Stimulated activated naive CD4-positive, alpha-beta T cell (primary cell): ENCODE results near the gene MCAM.

Experiments used
- DNase-seq, 6 experiments: peaks; one replicate each; lab custom pipeline; 2025; lab: John Stamatoyannopoulos, UW

Gene MCAM, protein sequence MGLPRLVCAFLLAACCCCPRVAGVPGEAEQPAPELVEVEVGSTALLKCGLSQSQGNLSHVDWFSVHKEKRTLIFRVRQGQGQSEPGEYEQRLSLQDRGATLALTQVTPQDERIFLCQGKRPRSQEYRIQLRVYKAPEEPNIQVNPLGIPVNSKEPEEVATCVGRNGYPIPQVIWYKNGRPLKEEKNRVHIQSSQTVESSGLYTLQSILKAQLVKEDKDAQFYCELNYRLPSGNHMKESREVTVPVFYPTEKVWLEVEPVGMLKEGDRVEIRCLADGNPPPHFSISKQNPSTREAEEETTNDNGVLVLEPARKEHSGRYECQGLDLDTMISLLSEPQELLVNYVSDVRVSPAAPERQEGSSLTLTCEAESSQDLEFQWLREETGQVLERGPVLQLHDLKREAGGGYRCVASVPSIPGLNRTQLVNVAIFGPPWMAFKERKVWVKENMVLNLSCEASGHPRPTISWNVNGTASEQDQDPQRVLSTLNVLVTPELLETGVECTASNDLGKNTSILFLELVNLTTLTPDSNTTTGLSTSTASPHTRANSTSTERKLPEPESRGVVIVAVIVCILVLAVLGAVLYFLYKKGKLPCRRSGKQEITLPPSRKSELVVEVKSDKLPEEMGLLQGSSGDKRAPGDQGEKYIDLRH

DNA sequence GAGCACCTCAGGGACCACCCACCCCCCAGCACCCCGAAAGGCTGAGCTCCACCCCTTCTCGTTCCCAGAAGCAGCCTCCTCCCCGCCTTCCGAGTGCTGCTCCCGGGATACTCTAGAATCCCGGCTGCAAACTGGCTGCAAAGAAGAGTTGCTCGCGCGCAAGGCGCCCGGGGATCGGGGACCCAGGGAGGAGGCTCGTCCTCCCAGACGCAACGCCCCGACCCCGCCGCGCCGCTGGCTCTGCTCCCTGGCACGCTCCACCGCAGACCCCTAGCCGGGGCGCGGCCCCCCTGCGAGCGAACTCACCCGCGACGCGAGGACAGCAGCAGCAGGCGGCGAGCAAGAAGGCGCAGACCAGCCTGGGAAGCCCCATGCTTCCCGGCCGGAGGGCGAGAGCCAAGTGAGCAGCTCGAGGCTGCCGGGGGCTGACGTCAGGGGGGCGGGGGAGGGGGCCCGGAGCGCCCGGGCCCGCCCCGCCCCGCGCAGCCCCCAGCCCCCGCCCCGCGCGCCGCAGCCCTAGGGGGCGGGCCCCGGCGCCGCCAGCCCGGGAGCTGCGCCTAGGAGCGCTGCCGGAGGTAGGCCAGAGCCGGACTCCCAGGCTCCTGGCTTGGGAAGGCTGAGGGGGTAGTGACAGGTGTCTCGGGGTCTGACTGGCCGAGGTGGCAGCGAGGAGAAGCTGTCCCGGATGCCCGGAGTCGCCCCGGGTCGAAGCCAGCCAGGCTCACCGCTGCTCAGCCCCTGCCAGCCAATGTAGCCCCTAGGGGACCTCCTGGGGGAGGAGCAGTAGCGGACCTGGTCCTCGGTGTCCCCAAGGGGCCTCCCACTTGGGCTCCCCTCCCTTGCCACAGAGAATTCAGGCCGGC, at the start of gene MCAM:
MCAM (minus strand) TSS at position 402 of the 863 bp plus-strand sequence; CDS start at position 373, 29 bp downstream.
- DNase-seq = peak in 5 of 6 experiments; percentile 13 to 27 (median 23)

DNA sequence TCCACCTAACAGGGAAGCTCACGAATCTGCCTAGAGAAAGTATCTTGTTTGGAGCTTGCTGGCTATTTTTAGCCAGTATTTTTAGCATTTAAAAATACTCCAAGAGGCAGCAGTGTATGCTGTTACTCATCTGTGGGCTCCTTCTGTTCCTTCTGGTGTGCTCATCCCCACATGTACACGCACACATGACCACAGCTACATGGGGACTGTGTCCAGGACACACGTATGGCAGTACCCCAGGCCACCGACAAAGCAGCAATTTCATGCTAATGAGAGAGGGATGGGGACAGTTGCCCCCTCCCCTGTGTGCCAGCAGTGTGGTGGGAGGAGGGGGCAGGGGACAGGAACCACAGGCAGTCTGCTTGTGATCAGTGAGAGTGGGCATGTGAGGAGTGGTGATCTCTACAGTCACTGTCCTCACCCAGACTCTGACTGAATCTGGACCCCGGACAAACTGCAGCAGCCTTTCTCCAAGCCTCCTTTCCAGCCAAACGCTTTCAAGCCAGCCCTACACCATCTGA, 48.2 kb upstream of the MCAM start:
- no peak for DNase-seq

DNA sequence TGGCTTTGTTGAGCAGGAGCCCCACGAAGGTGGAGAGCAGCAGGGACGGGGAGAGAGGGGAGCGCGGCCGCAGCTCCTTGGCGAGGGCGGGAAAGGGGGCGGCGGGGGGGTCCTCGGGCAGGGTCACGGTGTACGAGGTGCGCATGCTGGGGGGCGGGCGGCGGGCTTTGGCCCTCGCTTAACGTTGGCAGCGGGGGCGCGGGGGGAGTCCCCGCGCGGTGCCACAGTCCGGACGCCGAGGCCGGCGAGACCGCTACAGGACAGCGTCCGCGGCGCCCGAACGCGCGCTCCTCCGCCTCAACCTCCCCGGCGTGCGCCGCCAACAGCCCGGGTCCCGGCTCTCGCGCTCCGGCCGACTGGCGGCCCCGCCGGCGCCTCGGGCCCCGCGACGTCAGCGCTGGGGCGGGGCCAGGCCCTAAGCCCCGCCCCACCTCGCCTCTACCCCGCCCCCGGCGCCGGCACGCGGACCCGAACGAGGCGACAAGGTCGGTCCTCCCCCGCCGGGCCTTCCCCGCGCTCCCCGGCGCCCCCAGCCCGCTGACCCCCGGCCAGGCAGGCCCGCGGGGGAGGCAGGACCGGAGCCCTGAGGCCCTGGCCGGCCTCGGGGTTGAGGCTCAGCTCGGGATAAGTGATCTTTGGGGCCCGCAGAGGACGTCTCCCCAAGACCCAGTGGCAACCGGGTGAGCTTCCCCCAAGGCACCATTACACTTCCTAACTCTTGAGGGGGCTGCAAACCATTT, 47.1 kb upstream of the MCAM start:
- DNase-seq = peak in 5 of 6 experiments; percentile 31 to 53 (median 44)

DNA sequence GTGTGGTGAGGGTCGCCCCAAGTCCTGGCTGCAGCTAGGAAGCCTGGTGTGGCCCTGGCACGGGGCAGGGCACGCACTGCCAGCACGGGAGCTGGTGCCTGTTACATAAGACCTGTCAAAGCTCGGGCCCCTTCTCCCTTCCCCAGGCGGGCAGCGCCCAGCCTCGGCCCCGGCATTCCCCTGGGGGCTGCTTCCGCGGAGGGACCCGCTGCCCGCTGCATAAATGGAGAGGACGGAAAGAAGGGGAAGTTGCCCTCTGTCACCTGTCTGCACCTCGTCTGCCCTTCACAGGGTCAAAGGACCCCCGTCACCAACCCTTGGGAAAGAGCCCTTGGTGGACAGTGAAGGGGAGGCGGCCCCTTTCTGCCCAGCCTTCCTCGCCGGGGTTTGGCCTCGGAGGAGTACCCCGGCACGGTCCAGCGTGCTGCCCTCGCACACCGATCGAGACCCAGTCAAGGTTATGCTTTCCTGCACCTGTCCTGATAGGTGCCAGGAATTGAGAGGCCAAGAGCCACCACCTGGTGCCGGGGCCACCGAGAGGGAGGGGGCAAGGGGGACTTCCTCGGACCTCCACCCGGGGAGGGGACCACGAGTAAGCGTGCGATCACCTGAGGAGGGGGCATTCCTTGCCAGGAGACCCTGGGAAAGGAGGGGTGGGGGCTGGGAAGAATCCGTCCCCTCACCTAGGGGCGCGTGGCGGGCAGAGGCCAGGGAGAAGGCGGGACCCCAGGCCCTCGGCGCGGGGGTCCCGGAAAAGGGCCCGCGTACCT, 46.3 kb upstream of the MCAM start:
- DNase-seq = no peak

DNA sequence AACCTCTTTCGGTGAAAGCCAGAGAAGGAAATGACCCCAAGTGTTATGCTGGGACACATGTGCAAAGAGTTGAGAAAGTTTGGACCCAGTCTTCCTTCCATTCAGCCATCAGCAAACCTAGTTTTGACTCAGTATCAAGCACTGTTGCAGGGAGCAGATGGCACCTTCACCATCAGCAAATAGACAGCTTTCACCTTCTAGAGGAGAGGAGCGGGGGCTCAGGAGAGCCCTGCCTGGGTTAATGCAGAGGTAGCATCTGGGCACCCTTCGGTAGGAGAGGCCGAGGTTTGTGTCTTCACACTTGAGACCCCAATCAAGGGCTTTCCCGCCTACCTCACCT, 45.8 kb upstream of the MCAM start:
- no peak for DNase-seq

DNA sequence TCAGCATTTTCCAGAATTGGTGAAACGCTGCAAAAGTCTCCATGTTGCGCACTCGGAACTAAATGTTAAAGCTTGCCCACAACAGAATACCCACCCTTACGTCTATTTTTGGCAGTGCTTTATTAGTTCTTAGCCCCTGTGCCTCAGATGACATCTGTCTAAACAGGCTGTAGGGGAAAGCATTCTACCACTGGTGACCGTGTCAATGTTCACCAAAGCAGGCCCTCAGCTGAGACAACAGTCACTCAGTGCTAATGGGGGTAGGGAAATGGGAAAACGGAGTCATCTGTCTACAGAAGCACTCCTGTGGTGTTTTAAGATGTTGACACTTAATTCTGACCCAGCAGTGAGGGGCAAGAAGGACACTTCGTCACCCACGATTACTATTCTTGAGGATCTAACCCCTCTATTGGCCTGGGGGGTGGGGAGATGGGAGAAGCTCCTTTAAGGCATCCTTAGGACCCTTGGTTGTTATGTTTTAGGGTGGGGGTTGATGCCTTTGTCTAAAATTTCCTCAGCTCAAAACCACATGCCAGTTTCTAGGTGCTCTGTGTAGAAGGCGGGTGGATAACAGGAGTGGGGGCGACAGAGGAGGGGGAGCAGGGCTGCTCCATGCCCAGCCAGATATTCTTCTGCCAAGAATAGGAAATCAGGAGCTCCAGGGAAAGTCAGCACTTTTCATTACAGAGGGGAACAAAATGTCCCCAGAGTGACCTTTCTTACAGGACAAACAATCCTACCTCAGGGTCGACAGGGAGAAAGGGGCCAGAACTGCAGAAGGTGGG, 45.2 kb upstream of the MCAM start:
- DNase-seq = no peak

DNA sequence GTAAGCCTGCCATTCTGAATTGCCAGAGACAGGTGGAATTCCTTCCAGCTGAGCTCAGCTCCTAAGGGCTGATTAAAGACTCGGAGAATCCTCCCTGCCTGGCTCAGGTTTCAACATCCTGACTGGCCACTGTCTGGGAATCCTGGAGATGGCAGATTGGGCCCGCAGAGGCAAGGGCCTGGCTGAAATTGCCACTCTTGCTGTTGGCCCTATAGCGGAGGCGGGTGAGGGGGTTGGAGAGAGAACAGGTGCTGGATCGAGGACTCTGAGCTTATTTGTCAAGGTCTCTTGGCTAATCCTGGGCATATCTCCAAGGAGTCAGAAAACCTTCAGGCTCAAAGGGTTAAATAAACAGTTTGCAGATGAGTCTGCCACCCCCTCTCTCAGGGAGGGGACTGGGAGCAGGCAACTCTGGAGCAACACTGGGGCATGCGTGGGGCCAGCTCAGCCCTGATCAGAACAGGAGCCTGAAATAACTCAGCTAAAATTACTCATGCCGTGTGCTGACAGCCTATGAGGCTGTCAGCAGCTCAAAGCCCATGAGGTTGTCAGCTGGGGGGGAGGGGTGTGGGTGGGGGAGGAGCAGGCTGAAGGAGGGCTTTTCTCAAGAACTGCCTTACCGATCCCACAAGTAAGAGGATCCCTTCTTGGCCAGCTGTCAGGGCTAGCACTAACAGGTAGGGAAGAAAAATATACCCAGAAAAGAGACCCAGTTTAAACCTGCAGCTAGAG, 44.3 kb upstream of the MCAM start:
- no peak for DNase-seq

DNA sequence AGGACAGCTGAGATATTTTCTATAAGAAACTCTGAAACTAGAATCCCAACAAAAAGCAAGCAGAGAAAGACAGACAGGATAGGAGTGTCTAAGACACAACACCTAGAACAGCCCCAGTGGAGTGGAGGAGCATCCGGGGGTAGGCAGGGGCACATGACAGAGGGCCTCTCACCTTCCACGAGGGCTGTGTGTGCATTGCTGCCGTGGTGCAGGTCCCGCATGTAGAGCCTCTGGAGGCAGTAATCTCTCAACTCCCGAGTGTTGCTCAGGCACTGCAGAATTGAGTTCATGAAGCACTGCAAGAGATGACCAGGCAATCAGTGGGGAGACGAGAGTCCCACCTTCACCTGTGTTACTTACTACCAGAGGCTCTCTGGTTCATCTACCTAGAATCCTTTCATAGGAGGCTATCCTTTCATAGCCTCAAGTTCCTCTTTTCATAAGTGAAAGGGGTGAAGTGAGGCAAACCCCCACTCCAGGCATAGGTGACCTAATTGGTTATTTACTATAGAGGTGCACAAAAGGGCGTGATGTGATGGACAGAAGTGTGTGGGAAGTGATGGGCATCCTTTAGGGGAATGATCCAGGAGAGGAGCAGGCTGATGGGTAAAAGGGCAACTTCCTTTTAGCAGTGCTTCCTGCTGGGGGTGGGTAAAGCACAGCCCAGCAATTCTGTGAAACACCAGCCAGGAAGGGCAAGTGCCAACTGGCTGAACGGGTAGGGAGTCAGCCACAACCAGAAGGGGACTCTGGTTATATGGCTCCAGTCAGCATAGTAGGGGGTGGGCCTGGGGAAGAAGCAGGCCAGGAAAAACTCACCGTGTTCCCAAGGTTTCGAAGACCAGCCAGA, 42.7 kb upstream of the MCAM start:
- no peak for DNase-seq

DNA sequence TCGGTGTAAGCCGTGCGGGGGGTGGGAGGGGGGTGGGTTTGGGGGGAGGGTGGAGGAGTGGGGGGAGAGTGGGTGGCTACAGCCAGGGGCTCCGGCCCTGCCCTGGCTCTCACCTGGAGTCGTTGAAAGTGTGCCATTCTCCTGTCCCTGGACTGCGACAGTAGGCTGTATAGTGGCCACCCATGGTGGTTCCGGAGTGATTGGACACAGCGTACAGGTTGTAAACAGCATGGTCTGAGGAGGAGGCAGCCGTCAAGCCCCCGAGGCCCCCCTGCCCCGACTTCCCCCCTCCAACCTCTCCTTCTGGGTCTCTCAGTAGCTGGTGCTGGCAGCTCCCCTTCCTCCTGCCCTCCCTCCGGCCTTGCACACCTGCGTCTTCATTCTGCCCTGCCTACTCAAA, 40.1 kb upstream of the MCAM start:
- DNase-seq = no peak

DNA sequence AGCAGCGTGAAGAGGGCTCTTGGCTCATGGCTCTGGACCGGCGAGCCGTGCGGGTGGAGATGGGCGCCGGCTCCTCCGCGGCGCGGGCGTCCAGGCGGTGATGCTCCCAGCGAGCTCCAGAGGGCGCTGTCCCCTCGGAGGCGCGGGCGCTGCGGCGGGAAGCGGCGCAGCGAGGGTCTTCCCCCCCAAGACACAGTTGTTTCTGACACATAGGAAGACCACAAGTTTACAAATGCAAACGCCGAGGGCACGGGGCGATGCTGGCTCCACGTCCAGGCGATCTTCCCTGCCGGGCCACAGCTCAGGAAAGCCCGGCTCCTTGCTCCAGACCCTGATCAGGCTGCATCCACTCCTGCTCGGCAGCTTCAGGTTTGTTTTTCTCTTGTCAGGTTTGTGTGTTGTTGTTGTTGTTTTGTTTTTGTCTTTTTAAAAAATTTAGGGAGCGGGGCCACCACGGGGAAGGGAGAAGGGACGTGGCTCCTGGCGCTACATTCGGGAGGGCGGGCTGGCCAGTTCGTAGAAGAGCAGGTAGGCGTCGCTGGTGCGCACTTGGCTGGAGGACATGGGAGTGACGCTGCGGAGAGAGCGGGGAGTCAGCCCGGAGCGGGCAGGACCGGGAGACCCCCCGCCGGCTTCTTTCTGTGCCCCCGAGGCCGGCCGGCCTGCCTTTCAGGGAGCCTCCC, 39.6 kb upstream of the MCAM start:
- peak; percentile 35 to 81 (median 64) for DNase-seq

DNA sequence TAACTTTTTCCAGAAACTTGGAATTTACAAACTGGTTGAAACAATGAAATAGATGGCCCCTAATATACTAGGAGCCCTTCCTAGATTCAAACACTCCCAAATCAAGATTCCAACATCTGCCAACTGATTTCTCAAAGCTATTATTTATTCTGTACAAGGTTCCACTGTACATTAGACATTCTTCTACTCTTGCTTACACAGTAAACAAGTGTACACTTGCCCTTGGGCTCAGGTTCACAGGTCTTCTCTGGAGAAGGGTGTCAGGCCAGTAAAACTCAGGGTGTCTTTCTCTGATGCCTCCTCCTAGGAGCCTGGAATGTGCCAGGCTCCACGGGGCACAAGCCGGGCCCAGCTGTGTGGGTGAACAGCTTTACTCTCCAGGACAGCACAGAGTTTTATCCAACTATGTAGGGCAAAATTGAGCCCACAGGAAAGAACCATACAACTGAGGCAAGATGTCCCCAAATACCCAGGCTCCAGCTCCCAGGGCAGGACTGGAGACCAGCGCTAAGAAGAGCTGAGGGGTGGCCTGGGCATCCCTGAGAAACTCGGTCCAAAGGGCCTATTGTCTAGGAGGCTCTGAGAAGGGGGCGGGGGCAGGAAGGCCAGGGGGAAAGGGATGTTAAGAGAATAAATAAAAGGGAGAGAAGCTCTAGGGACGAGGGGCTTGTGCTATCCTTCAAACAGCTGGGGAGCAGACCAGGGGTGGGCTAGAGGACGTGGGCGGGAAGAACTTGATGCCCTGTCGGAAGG, 38.3 kb upstream of the MCAM start:
- DNase-seq = no peak

DNA sequence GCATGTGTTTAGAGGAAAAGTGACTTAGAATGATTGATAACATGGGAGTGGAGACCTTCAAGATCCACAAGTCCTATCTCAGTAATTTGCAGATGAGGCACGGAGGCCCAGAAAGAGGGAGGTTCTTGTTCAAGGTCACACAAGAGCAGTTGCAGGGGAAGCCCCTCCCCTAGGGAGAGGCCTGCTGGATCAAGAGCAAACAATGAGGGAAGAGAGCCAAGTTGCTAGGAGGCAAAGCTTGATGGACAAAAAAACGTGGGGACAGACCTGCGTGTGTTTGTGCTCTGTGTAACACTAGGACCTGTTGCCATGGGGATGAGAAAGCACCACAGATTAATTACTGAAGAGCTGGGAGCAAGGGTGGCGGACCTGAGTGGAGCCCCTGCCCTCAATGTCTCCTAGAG, 35.9 kb upstream of the MCAM start:
- DNase-seq = no peak

DNA sequence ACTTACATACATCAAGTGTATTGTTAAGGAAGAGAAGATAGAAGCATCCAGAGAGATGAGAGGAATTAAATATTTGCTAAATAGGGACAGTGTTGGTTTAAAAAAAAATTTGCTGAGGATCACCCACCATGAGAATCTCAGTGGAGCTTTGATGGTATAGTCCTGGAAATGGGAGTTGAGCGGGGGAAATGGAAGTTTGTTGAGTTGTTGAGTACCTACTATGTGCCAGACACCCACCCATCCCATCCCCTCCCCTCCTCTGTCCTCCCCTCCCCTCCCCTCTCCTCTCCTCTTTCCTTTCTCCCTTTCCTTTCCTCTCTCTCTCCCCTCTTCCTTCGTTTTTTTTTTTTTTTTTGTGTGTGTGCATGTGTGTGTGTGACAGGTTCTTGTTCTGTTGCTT, 34.3 kb upstream of the MCAM start:
- DNase-seq = no peak

DNA sequence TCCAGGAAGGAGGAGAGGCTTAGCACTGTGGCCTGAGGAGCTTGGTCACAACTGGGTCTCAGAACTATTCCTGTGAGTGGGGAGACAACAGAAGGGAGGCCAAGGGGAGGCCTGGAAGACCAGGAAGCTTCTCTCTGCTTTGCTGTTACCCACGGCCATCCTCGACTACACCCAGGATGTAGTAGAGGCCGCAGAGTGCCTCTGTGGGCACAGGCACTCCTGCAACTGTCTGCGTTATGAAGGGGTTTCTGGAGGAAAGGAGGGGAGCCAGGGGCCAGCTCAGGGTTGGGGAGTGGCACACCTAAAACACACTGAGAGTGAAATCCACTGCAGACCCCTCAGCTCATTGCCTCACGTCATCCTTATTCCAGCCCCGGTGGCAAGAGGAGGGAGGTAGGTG, 33.4 kb upstream of the MCAM start:
- DNase-seq = no peak

DNA sequence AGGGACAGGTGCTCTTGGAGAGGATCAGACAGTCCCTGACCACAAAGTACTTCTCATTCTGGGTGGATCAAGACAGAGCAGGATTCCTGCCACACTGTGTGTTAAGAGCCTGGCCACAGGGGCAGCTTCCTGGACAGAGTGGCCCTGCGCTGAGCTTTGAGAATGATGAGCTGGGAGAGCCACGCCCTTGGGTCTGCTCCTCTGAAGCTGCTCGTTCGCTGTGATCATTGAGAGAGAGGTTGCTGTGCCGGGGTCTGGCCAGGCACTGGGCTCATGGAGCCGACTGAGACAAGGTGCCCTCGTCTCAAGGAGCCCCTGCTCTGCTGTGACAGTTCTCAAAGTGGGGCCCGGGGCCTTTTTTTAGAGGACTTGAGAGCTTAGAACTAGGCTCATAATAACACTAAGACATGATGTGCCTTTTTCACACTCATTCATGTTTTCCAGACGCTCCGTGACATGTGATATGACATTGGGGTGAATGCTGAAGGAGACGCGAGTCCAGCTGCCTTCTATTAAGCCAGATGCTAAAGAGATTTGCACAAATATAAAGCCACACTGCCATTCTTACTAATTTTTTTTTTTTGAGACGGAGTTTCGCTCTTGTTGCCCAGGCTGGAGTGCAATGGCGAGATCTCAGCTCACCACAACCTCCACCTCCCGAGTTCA, 31.1 kb upstream of the MCAM start:
- DNase-seq = no peak

DNA sequence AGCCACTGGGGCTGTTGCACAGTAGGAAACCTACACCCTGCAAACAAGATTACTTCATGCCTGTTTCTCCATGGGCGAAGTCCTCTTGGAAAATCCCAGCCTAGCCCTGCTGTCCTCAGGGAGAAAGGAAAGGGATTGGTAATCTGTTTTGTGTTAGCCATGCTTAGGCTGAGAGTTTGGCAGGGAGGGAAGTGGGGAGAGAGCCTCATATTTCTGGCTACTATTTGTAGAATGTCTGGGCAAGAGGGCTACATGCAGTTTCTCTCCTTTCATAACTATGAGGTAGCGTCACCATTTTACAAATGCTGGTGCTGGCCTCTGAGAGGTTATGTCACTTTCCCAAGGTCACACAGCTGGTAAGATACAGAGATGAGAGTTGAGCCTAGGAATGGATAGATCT, 30.3 kb upstream of the MCAM start:
- DNase-seq = no peak

DNA sequence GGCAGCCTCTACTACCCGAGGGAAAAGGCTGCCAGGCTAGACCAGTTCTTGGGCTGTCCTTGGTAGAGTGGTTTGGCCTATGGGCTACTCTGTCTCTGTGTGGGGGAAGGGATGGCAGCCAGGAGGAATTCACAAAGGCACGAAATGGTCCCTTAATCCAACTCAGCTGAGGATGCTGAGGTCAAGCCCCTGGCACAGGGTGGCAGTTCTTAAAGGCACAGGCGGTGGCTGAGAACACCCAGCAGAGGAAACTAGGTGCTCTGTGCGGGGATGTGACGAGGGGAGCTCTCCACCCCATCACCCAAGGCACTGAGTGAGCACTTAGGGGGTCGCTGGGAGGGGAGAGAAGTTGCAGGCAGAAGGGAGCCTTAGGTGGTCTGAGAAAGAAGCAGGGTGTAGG, 29.7 kb upstream of the MCAM start, which contains the start of gene MFRP:
MFRP (minus strand) TSS at position 101 of the 400 bp plus-strand sequence. CDS start 192 bp downstream, outside the sequence.
- DNase-seq = no peak
